Stimulated activated naive CD8-positive, alpha-beta T cell treated with anti-CD3 and anti-CD28 coated beads, Interleukin-15, Interleukin-2, amounts not matched to agents 100 ng/mL and 50 ng/mL, for 24 hours (primary cell): Measurements from ENCODE around the gene ARID3C.

ENCODE experiments used
- H3K27ac Mint-ChIP-seq: one replicate; pipeline ENCODE4 v1.8.0; 2021; ENCODE audit warnings: mild to moderate bottlenecking, mixed read lengths
- H3K27me3 Mint-ChIP-seq: one replicate; pipeline ENCODE4 v1.8.0; 2021; ENCODE audit warnings: mixed read lengths
- H3K36me3 Mint-ChIP-seq: one replicate; pipeline ENCODE4 v1.8.0; 2021; ENCODE audit warnings: low read depth, mixed read lengths
- H3K4me1 Mint-ChIP-seq: one replicate; pipeline ENCODE4 v1.8.0; 2021; ENCODE audit warnings: low read depth, mixed read lengths
- H3K4me3 Mint-ChIP-seq: one replicate; pipeline ENCODE4 v1.8.0; 2021; ENCODE audit warnings: mild to moderate bottlenecking, mixed read lengths
- H3K9me3 Mint-ChIP-seq: one replicate; pipeline ENCODE4 v1.8.0; 2021; ENCODE audit warnings: mixed read lengths

ARID3C gene

DNA sequence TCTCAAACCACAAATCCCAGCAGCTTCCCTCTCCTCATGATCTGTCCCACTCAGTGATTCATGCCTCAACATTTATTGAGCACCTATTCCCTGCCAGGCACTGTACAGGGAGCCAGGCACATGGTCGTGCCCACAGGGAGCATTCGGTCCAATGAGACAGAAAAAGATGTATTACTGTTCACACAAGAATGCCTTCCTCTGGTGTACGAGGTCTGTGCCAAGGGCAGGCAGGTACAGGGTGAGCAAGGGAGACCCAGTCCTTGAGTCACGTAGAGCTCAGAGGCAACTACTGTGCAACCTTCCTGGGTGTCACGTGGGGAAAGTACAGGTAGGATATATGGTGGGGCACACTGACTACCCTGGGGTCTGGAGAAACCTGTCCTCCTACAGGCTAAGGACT is 43.9 kb downstream of the ARID3C start:
- Mint-ChIP-seq H3K27ac (no peak overlapping the region), H3K27me3 (peaks cover 61% of the 10 kb centered on the region), H3K4me3 (no peak overlapping the region), H3K36me3 (no peaks in the 10 kb centered on the region), H3K4me1 (peaks cover 10% of the 10 kb centered on the region), H3K9me3 (no peaks in the 10 kb centered on the region)

GRCh38 chr9:34582787-34583186 is 46.1 kb downstream of the ARID3C start:
- no peaks in the 10 kb centered on the region for H3K36me3 Mint-ChIP-seq
- H3K4me1 Mint-ChIP-seq = no peaks in the 10 kb centered on the region
- H3K27me3 Mint-ChIP-seq = peaks cover 64% of the 10 kb centered on the region
- no peak overlapping the region for H3K4me3 Mint-ChIP-seq
- no peak overlapping the region for H3K27ac Mint-ChIP-seq
- H3K9me3 Mint-ChIP-seq = no peaks in the 10 kb centered on the region

DNA sequence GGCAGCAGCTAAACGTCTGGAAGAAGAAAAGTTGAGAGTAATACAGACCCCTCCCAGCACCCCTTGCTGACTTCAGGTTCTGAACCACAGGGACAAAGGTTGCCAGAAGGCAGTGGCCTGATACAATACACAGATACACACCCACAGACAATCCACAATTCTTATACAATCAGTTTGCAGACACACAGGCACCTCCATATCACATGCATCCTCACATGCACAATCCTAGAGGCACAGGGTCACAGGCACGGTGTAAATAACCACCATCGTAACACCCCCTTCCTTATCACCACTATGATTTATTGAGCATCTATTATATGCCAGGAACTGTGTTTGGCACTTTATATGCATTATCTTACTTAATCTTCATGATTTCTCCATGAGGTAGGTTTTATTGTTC is 47.5 kb downstream of the ARID3C start:
- H3K27me3 Mint-ChIP-seq = peaks cover 60% of the 10 kb centered on the region
- no peaks in the 10 kb centered on the region for H3K9me3 Mint-ChIP-seq
- H3K27ac Mint-ChIP-seq = no peak overlapping the region
- H3K4me1 Mint-ChIP-seq = no peaks in the 10 kb centered on the region
- H3K4me3 Mint-ChIP-seq = no peak overlapping the region
- H3K36me3 Mint-ChIP-seq = no peaks in the 10 kb centered on the region

DNA sequence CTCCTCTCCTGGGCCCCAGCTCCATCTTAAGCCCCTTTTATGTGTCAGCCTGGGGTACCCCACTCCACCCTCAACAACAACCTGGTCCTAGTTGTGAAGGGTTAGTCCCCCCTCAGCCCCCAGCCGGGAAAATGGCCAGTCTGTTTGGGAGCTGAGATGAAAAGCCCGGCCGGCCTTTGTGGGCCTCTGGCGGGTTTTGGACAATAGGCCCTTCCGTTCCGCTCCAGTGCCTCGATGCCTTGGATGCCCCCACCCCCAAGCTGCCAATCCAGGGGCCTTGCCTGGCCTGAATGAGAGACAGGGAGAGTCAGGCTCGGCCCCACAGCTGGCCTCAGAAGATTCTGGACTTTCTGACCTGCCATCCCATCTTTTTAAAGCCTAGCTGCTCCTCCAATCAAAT is 48.5 kb downstream of the ARID3C start:
- Mint-ChIP-seq H3K27ac (no peak overlapping the region), H3K36me3 (no peaks in the 10 kb centered on the region), H3K9me3 (no peaks in the 10 kb centered on the region), H3K4me1 (no peaks in the 10 kb centered on the region), H3K27me3 (peaks cover 58% of the 10 kb centered on the region), H3K4me3 (no peak overlapping the region)

GRCh38 chr9:34579808-34580163 is 49.1 kb downstream of the ARID3C start:
- Mint-ChIP-seq H3K27ac (no peak overlapping the region), H3K27me3 (peaks cover 55% of the 10 kb centered on the region), H3K36me3 (no peaks in the 10 kb centered on the region), H3K4me3 (no peak overlapping the region), H3K9me3 (no peaks in the 10 kb centered on the region), H3K4me1 (no peaks in the 10 kb centered on the region)

- Mint-ChIP-seq H3K27ac (no peak overlapping the region), H3K4me1 (no peaks in the 10 kb centered on the region), H3K9me3 (no peaks in the 10 kb centered on the region), H3K27me3 (peaks cover 52% of the 10 kb centered on the region), H3K4me3 (no peak overlapping the region), H3K36me3 (no peaks in the 10 kb centered on the region)
Observed at GRCh38 chr9:34579104-34579807, 49.6 kb downstream of the ARID3C start.

DNA sequence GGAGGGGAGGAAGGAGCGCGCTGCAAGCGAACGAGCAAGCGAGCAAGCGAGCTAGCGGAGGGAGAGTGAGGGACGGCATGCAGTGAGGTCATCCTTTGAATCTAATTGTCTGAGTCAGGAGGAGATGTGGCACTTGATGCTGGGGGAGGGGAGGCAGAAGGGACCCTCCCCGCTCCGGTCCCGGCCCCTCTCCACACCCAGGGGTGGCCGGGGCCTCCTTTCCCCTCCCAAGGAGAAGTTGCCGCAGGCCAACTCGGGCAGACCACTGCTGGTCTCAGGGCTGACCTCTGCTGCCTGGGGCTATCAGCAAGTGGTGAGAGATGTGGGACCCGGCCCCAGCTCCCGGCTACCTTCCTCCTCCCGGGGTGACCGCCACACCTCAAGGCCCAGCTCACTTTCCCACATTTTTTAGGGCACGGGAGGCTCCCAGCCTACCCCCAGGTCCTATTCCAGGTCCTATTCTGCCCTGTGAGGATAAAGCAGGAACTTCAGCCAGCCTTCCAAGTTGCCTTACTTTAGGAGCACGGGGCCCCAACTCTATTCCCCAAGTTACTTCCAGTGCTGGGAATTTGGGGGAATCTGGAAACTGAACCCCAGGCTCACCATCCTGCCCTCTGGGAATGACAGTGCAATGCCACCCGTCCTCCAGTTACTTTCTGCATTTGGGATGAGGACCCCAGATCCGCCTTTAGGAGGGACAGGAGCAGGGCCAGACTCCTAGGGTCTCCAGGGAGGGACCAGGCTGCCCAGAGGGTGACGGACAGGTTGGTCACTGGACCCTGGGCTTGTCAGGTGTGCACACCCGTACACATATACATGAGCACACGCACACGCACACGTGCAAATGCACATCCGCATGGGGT is 50.4 kb downstream of the ARID3C start:
- no peak overlapping the region for H3K4me3 Mint-ChIP-seq
- H3K27ac Mint-ChIP-seq = no peak overlapping the region
- H3K4me1 Mint-ChIP-seq = no peaks in the 10 kb centered on the region
- no peaks in the 10 kb centered on the region for H3K9me3 Mint-ChIP-seq
- no peaks in the 10 kb centered on the region for H3K36me3 Mint-ChIP-seq
- peaks cover 50% of the 10 kb centered on the region for H3K27me3 Mint-ChIP-seq

DNA sequence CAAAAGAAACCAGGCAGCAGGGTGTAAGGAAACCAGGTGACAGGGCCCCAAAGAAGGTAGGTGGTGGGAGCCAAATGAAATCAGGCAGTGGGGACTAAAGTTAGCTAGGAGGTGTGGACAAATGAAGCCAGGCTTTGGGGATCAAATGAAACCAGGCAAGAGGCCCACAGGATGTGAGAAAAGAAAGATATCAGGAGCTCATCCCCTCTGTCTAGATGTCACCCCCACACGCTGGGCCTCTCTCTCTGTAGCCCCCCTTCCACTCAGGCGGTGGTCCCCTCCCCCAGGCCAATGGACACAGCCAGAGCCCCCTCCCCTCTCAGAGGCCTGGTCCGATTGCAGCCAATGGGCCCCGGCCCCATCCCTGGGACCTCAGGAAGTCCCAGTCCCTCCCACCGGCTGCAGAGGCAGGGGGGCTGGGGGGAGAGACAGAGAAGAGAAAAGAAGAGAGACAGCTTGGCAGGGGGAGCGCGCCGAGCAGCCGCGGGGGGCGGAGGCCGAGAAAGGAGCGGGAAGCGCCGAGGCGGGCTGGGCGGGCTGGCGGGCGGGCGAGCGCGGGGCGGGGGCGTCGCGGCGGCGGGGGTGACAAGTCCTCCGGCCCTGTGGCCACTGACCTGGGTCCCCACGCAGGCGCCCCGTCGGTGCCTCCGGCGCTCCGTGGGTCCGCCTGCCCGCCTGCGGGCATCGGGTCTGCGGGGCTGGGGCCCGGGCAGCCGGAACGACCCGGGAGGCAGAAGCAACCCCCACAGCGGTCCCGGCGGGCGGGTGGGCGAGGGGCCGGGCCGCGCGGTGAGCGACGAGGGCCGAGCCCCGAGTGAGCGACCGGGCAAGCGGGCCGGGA is 51.2 kb downstream of the ARID3C start:
- Mint-ChIP-seq H3K27me3 (peaks cover 47% of the 10 kb centered on the region), H3K9me3 (no peaks in the 10 kb centered on the region), H3K27ac (no peak overlapping the region), H3K36me3 (no peaks in the 10 kb centered on the region), H3K4me3 (peak overlapping the region; percentile 38), H3K4me1 (no peaks in the 10 kb centered on the region)

DNA sequence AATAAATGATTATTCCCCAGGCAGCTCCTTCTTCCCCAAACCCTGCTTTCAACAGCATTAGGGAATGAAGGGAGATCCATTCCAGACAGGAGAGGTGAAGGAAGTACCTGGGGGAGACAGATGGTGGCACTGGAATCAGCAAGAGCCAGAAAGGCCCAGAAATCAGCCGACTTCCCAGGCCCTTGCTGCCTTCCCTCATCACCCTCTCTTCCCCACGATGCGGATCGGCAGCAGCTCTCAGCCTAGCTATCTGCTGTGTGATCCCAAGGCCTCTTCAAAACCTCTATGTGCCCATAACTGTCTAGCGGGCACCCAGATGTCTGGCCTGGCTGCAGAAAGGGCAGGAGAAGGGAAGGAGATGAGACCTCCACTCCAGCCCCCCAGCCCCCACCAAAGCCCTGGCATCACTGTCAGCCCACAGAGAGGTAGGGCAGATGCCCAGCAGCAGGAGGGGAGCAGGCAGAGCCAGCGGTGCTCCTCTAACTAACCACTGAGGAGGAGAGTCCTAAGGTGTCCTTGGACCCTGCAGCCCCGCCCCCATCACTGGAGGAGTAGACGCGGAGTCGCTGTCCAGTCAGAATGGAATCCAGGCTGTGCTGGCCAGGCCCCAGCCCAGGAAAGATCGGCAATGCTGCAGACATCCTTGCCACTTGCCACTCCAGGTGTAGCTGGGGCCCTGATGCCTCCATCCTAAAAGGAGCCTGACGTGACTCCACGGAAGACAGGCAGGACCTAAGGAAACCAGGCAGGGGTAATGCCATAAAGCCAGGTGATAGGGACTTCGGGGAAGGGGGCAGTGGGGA is 52.1 kb downstream of the ARID3C start:
- no peak overlapping the region for H3K4me3 Mint-ChIP-seq
- no peaks in the 10 kb centered on the region for H3K9me3 Mint-ChIP-seq
- H3K27me3 Mint-ChIP-seq = peaks cover 49% of the 10 kb centered on the region
- H3K27ac Mint-ChIP-seq = no peak overlapping the region
- no peaks in the 10 kb centered on the region for H3K36me3 Mint-ChIP-seq
- H3K4me1 Mint-ChIP-seq = no peaks in the 10 kb centered on the region

DNA sequence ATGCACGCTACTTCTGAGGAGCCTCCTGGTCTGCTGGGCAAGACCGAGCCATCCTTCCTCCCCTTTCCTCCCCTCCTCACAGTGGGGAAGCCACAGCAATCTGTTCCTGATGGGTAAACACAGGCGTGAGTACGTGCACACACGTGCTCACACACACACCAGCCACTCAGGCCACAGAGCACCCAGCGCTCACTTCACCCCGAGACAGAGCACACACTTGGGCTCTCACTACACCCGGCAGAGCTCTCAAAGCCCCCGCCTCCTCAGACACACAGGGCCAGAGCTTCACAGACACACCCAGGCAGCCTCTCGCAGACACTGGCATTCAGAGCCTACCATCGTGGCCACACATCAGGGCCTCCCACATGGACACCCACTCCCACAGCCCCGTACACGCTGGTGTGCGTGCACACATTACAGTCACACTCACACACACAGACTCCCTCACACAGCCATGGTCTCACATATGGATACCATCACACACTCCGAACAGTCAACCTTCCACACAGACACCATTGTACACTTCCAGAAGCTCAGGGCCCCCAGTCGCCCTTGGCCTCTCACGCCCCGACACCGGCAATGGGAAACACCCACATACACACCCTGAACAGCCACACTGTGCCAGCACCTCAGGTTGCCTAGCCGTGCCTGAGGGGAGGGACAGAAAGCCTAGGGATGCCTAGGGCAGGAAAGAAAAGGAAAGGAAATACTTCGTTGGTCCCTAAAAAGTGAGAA is 52.8 kb downstream of the ARID3C start:
- Mint-ChIP-seq H3K9me3 (no peaks in the 10 kb centered on the region), H3K4me1 (no peaks in the 10 kb centered on the region), H3K4me3 (no peak overlapping the region), H3K36me3 (no peaks in the 10 kb centered on the region), H3K27me3 (peaks cover 48% of the 10 kb centered on the region), H3K27ac (no peak overlapping the region)

GRCh38 chr9:34575241-34575640 is 53.6 kb downstream of the ARID3C start:
- no peak overlapping the region for H3K4me3 Mint-ChIP-seq
- H3K4me1 Mint-ChIP-seq = no peaks in the 10 kb centered on the region
- no peaks in the 10 kb centered on the region for H3K9me3 Mint-ChIP-seq
- H3K27ac Mint-ChIP-seq = no peak overlapping the region
- peaks cover 40% of the 10 kb centered on the region for H3K27me3 Mint-ChIP-seq
- no peaks in the 10 kb centered on the region for H3K36me3 Mint-ChIP-seq

DNA sequence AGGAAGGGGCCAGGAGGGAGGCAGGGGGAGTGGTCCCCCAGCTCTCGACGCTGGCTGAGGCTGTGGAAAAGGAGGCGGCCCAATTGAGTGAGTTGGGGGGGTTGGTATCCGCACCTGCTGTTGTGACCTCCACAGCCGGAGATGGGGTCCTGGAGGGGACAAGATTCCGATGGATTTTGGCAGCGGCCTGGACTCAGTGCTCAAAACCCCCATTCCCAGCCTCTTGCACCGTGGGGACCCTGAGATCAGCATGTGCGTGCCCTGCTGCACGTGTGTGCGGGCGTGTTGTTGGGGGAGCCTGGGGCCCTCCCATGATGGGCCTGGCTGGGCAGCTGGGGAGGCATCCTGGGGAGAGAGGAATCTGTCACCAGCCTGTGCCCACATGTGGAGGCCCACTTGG is 54.3 kb downstream of the ARID3C start:
- no peak overlapping the region for H3K4me3 Mint-ChIP-seq
- H3K27ac Mint-ChIP-seq = no peak overlapping the region
- H3K36me3 Mint-ChIP-seq = no peaks in the 10 kb centered on the region
- H3K9me3 Mint-ChIP-seq = no peaks in the 10 kb centered on the region
- H3K27me3 Mint-ChIP-seq = peaks cover 35% of the 10 kb centered on the region
- no peaks in the 10 kb centered on the region for H3K4me1 Mint-ChIP-seq

DNA sequence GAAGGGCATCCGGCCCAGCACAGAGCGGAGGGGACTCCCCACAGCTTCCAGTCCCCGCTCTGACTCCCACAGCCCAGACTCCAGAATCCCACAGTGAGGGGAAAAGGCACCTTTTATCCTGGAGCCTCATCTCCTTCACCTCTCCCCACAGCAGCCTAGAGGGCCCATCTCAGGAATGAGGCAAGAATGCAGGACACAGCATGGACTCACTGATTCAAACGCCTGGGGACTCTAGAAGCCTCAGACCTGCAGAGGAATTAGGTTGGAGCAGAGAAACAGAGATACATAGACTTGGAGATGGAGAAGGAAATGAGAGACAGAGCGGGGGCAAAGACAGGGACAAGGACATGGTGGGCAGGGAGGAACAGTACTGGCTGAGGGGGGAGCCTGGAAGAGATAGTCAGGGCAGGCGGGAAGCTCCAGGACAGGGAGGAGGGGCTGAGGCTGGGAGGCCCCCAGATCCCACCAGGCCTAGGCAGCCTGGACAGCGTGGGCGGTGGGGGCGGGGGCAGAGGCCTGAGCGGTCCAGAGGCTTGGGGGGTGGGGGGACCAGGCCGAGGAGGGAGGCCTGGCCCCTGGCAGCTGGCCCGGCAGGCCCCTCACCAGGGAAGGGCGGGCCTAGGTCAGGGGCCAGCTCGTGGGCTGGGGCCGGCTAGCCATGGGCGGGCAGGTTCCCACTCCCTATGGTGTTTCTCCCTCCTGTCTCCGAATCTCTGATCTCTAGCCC is 55.1 kb downstream of the ARID3C start:
- Mint-ChIP-seq H3K27me3 (peaks cover 26% of the 10 kb centered on the region), H3K4me1 (no peaks in the 10 kb centered on the region), H3K9me3 (no peaks in the 10 kb centered on the region), H3K27ac (no peak overlapping the region), H3K4me3 (no peak overlapping the region), H3K36me3 (no peaks in the 10 kb centered on the region)
